GM18520 (cell line): Measurements from ENCODE around the gene RNU6-9.
"Not testable (repeated sequence)": the region's sequence is repeated elsewhere in the genome, so short reads cannot be mapped to it uniquely, and the experiment has no call there.

Experiments
- ATAC-seq: cut with Tn5 transposase; IDR thresholded peaks from one replicate; pipeline ENCODE4 v1.9.1; 2021; ENCODE audit not compliant: unreplicated experiment

Gene RNU6-9

DNA sequence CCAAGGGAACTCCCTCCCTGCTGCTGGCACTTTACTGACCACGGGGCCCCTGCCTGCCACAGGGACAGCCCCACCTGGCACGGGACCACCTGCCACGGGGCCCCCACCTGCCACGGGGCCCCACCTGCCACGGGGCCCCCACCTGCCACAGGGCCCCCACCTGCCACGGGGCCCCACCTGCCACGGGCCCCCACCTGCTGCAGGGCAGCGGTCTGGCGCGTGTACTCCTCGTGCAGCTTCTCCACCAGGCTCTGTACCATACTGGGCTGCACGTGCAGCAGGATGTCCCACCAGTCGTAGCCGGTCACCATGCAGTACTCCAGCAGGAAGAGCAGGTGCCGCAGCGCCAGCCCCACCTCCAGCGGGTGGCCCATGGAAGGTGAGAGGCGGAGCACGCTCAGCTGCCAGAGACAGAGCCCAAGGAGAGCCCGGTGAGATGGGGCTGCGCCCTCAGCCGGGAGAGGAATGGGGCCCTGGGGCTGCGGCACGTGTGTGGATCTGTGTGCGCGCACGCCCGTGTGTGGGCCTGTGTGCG is 16.4 kb upstream of the RNU6-9 start:
- no peak for ATAC-seq

DNA sequence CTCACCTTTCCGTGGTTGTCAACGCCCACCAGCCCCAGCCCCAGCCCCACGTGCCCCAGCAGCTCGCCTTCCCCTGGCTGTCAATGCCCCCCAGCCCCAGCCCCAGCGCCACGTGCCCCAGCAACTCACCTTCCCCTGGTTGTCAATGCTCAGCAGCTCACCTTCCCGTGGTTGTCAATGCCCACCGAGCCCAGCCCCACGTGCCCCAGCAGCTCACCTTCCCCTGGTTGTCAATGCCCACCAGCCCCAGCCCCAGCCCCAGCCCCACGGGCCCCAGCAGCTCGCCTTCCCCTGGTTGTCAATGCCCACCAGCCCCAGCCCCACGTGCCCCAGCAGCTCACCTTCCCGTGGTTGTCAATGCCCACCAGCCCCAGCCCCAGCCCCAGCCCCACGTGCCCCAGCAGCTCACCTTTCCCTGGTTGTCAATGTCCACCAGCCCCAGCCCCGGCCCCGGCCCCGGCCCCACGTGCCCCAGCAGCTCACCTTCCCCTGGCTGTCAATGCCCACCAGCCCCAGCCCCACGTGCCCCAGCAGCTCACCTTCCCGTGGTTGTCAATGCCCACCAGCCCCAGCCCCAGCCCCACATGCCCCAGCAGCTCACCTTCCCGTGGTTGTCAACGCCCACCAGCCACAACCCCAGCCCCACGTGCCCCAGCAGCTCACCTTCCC is 15.2 kb upstream of the RNU6-9 start:
- not testable (repeated sequence) for ATAC-seq

DNA sequence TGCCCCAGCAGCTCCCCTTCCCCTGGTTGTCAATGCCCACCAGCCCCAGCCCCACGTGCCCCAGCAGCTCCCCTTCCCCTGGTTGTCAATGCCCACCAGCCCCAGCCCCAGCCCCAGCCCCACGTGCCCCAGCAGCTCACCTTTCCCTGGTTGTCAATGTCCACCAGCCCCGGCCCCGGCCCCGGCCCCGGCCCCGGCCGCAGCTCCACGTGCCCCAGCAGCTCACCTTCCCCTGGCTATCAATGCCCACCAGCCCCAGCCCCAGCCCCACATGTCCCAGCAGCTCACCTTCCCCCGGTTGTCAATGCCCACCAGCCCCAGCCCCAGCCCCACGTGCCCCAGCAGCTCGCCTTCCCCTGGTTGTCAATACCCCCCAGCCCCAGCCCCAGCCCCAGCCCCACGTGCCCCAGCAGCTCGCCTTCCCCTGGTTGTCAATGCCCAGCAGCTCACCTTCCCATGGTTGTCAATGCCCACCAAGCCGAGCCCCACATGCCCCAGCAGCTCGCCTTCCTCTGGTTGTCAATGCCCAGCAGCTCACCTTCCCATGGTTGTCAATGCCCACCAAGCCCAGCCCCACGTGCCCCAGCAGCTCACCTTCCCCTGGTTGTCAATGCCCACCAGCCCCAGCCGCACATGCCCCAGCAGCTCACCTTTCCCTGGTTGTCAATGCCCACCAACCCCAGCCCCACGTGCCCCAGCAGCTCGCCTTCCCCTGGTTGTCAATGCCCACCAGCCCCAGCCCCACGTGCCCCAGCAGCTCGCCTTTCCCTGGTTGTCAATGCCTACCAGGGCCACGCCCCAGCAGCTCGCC is 14.3 kb upstream of the RNU6-9 start:
- not testable (repeated sequence) for ATAC-seq

DNA sequence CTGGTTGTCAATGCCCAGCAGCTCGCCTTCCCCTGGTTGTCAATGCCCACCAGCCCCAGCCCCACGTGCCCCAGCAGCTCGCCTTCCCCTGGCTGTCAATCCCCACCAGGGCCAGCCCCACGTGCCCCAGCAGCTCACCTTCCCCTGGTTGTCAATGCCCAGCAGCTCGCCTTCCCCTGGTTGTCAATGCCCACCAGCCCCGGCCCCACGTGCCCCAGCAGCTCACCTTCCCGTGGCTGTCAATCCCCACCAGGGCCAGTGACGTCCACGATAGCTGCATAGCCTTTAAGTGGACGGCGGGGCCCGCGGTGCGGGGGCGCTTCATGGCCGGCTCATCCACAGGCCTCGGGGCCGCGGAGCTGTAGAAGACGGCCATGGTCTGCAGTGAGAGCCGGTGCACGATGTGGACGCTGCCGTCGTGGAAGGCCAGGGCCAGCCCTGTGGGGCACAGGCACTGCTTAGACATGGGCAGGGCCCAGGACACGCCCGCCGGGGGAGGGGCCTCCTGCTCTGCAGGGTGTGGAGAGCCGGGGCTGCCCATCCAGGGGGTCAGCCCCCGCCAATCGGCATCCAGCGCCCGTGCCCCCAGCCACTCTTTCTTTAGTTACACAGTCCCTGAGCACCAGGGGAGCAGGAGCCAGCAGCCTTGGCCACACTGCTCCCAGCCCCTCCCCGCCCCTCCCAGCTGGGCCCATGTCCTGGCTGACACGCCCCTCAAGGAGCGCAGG is 13.4 kb upstream of the RNU6-9 start:
- no peak for ATAC-seq

DNA sequence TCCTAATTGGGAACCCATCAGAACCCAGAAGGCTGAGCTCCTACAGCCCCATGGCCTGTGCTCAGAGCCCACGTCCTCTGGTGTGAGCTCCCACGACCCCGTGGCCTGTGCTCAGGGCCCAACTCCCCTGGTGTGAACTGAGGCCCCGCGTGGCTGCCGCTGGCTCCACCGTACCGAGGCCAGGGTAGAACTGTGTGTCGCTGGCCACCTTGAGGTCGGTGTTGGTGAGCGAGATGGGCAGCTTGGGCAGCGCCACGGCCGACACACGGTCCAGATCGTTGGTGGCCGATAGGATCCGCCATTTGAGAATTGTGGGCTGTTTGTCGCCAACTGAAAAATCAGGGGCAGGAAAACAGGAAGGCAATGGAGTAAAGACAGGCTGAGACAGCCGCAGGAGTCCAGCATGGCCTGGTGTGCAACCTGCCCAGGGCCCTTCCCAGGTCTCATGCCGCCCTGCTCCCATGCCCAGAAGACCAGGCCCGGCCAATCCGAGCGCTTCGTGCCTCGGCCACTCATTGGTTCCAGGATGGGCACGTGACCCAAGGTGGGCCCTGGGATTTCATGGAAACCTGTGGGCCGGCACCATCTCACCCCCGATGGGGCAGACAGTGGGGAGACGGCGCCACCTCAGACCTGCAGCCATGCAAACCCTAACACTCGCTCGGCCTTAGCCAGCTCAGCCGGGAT is 11.8 kb upstream of the RNU6-9 start:
- no peak for ATAC-seq

DNA sequence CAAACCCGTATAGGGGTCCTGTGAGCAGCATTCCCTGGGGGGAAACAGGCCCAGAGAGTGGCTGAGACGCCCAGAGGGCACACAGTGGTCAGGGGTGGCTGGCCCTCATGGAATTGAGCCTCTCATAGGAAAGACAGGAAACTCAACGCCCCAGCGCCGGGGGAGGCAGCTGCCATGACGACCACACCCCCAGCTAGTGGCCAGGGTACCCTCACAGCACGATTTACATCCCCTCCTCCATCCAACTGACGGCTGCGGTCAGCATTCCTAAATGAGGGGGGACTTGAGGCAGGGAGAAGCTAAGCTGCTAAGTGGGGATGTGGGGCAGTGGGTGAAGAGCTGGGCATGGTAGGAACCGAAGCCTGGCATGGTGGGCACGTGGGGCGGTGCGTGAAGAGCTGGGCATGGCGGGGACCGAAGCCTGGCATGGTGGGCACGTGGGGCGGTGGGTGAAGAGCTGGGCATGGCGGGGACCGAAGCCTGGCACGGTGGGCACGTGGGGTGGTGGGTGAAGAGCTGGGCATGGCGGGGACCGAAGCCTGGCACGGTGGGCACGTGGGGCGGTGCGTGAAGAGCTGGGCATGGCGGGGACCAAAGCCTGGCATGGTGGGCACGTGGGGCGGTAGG is 10.3 kb upstream of the RNU6-9 start:
- ATAC-seq: no peak

DNA sequence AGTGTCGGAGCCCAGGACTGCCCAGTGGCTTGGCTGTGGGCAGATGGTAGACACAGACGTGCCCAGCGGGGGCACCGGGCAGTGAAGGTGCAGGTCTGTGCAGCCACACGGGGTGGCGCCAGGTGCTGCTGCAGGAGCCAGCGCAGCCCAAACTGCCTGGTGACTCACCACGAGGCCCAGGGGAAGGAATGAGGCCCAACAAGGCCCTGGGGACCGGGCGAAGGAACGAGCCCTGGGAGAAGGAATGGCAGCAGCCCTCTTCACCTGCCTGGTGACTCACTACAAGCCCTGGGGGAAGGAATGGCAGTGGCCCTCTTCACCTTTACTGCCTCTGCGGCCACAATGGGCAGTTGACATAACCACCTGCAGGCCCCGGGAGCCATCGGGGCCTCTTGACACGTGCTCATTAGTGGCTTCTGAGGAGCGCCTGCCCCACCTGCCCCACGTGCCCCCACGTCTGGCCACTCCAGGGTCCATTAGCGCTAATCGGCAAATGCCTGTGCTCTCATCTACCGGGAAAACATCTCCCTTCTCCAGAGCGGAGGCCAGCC is 9.5 kb upstream of the RNU6-9 start:
- ATAC-seq: no peak

DNA sequence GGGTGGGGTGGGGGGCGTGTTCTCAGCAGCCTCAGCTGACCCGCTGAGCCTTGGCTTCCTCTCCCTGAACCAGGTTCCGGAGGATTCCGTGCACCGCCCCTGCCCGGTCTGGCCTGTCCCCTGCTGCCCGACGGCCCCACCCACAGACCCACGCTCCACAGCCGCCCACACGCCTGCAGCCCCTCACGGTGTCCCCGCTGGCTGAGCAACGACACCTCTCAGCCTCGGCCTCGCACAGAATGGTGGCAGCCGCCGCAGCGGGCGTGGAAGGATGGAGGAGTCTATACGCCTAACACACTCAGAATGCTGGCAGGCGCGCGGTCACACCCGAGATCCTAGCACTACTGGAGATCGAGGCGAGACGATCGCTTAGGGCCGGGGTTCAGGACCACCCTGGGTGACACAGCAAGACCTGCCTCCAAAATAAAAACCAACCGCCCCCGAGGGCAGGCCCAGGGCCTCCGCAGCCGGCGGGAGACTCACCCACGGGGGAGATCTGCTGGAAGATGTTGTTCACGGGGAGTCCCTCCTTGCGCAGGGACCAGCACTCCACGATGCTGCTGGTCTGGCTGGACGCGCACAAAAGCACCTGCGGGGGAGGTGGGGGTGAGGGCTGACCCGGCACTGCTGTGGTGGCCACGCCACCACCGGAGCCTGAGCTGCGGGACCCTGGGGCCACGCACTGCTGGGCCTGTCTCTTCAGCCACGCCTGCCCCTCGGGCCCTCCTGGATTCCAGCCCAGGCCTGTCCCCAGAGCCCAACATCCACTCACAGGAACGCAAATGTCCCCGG is 8.7 kb upstream of the RNU6-9 start:
- ATAC-seq: no peak

DNA sequence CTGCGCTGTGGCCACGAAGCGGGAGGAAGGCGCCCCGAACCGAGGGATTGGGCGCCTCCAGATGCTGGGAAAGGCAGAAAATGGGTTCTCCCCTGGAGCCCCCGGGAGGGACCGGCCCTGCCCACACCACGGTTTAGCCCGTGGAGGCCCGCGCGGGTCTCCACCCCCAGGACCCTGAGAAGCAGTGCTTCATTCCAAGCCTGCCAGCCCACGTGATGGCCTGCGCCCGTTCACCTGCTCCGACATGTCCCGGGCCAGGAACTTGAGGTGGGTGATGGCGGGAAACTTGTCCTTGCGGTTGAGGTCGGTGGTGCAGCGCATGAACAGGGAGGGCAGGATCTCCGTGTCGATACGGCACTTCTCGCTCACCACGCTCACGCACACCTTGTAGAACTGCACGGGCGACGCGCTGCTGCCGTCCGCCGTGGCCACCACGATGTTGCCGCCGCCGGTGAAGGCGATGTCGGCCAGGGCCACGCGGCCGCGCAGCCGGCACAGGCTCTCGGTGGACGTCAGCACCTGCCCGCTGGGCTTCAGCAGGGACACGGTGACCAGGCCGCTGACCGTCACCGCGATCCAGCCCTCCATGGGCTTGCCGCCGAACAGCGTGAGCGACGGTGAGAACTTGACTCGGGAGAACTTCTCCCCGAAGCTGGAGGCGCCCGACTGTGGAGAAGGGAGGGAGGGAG is 7.6 kb upstream of the RNU6-9 start:
- ATAC-seq: no peak

DNA sequence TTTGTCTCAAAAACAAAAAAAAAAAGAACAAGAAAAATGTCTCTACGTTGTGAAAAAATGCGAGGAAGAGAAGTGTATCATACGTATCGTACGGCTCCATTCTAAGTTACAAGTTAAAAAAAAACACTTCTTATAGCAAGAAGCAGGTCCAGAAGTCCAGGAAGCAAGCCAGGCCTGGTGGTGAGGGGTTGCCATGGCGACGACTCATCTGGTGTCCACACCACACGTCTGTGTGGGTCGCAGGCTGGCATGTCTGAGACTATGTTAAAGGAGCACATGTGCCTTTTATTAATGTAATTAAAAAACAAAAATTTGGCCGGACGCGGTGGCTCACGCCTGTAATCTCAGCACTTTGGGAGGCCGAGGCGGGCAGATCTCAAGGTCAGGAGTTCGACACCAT is 6.2 kb upstream of the RNU6-9 start:
- ATAC-seq: no peak

DNA sequence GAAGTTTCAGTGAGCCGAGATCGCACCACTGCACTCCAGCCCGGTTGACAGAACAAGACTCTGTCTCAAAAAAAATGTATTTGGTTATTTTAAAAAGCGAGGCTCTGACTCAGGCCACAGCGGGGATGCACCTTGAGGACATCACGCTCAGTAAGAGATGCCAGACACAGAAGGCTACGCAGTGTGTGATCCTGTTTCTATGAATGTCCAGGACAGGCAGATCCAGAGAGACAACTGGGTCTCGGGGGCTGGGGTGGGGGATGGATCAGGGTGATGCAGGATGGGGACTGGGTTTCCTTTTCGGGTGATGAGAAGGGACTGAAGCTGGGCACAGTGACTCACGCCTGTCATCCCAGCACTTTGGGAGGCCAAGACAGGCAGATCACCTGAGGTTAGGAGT is 5.7 kb upstream of the RNU6-9 start:
- no peak for ATAC-seq

DNA sequence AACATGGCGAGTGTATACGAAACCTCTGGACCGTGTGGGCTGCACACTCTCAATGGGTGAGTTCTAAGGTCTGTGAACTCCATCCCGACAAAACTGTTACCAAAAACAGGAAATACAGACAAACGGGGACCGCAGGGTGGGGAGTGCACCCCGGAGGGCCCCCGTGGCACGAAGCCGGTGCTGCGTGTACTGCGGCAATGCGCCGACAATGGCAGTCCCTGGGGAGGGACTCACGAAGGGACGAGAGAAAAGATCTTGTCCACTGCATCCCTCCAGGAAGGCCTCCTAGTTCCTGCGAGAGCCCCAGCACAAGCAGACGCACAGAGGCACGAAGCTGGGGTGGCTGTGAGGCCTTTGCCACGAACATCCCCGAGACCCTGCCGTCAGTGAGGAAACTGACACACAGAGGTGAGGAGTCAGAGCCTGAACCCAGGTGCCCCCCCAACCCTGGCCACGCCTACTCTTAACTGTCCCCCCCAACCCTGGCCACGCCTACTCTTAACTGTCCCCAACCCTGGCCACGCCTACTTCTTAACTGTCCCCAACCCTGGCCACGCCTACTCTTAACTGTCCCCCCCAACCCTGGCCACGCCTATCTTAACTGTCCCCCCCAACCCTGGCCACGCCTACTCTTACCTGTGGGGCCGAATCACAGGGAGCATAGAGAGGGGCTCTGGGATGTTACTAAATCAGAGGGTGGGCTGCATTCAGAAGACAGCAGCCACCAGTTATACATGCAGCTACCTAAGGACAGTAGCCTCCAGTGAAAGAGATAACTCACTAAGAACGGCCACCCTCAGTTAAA is 4.5 kb upstream of the RNU6-9 start:
- no peak for ATAC-seq

DNA sequence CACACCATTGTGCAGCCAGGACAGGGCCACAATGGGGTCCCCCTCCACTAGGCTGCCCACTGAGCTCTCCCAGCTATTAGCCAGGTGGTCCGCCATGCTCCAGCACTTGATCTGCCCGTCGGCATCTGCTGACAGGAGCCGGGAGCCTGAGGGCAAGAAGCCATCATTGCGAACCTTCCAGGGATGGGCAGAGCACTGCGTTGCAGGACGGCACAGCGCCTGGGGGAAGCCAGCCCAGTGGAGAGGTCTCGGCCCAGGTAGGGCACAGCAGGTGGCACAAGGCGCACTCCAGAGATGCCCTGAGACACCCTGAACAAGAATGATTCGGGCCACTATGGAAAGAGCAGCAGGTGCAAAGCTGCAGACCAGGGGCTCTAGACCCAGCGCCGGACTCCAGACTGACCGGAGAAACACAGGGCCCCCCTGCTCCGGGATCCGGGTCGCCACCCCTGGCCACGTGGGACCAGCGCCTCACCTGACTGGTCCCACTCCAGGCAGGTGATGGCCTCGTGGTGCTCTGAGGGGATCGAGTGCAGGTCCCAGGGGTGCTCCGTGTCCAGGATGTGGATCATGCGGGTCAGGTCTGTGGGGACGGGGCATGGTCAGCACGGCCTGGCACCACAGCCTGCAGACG is 3.5 kb upstream of the RNU6-9 start:
- ATAC-seq: no peak

DNA sequence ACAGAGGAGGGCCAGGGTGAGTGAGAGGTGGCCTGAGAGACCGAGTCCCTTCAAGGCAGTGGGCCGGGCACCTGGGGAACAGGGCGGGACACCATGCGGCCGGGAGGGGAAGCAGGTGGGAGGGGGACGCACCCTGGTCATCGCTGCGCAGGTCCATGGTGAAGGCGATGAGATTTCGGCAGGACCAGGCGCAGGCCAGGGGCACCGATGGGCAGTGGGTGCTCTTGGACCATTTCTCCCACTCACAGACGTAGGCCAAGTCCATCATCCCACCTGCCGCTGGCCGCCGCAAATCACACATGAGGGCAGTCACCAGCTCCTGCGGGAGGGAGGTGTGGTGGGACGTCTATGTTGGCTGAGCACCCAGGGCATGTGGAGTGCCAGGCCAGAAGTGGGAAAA is 2.5 kb upstream of the RNU6-9 start:
- ATAC-seq: no peak

DNA sequence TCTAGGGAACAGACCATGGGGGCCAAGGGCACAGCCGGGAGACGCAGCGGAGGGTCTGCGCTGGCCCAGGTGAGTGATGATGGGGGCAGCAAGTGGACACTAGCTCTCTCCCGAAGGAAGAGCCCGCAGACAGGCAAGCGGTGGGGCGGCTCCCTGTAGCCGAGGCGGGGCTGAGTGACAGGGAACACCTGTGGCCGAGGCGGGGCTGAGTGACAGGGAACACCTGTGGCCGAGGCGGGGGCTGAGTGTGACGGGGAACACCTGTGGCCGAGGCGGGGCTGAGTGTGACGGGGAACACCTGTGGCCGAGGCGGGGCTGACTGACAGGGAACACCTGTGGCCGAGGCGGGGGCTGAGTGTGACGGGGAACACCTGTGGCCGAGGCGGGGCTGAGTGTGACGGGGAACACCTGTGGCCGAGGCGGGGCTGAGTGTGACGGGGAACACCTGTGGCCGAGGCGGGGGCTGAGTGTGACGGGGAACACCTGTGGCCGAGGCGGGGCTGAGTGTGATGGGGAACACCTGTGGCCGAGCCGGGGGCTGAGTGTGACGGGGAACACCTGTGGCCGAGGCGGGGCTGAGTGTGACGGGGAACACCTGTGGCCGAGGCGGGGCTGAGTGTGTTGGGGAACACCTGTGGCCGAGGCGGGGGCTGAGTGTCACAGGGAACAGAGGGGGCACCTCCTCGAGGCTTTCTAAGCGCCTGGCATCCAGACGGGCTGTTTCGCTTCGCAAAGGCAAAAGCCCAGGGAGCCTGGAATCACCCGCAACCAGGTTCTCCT is 1.7 kb upstream of the RNU6-9 start:
- not testable (repeated sequence) for ATAC-seq

DNA sequence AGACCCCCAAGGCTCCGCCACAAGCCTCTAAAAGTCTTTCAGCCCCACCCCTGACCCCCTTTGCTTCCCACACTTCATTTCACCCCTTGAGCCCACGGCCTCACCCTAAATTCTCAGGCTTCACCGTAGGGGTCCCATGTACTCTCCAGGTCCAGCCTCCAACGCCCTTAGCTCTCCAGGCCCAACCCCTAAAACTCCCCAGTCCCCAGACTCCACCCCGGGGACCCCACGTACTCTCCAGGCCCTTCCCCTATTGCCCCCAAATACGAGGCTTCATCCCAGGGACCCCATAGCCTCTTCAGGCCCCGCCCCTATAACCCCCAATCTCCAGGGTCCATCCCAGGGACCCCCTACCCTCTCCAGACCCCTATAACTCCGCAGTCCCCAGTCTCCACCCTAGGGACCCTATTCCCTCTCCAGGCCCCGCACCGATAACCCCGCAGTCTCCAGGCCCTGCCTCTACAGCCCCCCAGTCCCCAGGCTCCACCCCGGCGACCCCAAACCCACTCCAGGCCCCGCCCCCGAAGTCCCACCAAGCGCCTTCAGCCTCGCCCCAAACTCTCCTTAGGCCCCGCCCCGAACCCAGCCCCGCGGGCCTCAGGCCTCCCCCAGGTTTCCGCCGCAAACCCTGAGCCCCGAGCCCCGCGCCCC is 916 bp upstream of the RNU6-9 start:
- no peak for ATAC-seq
